Activated T-helper 2 cell treated with anti-CD3 and anti-CD28 coated beads, Interferon-gamma antibody, Interleukin-2, Interleukin-4, amounts not matched to agents 10 μg/mL and 5 μg/mL and 100 μg/mL, durations not matched to agents 14 hours and 24 hours and 36 hours (primary cell): Measurements from ENCODE around the gene PSMB7. TPM values are rescaled to one million over a fixed set of nuclear protein-coding genes. Genes with fewer than 3 reads are reported as not detected.

Source experiments
- DNase-seq: peaks from one replicate; pipeline ENCODE4 v3.0.0; 2021; ENCODE audit warnings: low spot score
- H3K27ac Mint-ChIP-seq: one replicate; pipeline ENCODE4 v1.8.0; 2021; ENCODE audit warnings: mixed read lengths
- H3K27me3 Mint-ChIP-seq: one replicate; pipeline ENCODE4 v1.8.0; 2021; ENCODE audit warnings: low read depth, mixed read lengths
- H3K36me3 Mint-ChIP-seq: one replicate; pipeline ENCODE4 v1.8.0; 2021; ENCODE audit warnings: low read depth, mixed read lengths
- H3K4me1 Mint-ChIP-seq: one replicate; pipeline ENCODE4 v1.8.0; 2021; ENCODE audit warnings: low read depth, mixed read lengths
- H3K4me3 Mint-ChIP-seq: one replicate; pipeline ENCODE4 v1.8.0; 2021; ENCODE audit warnings: low read depth, mild to moderate bottlenecking, moderate library complexity, mixed read lengths
- H3K9me3 Mint-ChIP-seq: one replicate; pipeline ENCODE4 v1.8.0; 2021; ENCODE audit warnings: mixed read lengths
- intact Hi-C: fragments of 100-400 bp; cut with micrococcal nuclease; formaldehyde crosslinking; loops from one replicate; pipeline ENCODE4 v1.15.1; 2023
- total RNA-seq: library from RNA; stranded (reverse); gene quantifications from 2 replicates; pipeline ENCODE4 v1.2.3, GENCODE V29; 2022

PSMB7 gene
- total RNA-seq, 1 donor from 2014 or later, result 211 TPM

- Mint-ChIP-seq H3K4me1 (peaks cover 8% of the 10 kb centered on the region), H3K4me3 (no peak overlapping the region), H3K27me3 (no peaks in the 10 kb centered on the region), H3K27ac (no peak overlapping the region), H3K9me3 (no peaks in the 10 kb centered on the region), H3K36me3 (peaks cover 28% of the 10 kb centered on the region)
- DNase-seq, result no peak
- intact Hi-C loops, result no loop called here
Observed at GRCh38 chr9:124307379-124308030, 107.7 kb downstream of the PSMB7 start.

- DNase-seq, result no peak
- Mint-ChIP-seq H3K4me1 (peaks cover 8% of the 10 kb centered on the region), H3K27ac (no peak overlapping the region), H3K4me3 (no peak overlapping the region), H3K9me3 (no peaks in the 10 kb centered on the region), H3K27me3 (no peaks in the 10 kb centered on the region), H3K36me3 (peaks cover 29% of the 10 kb centered on the region)
- intact Hi-C loops, result no loop called here
Observed at GRCh38 chr9:124306098-124306735, 109.0 kb downstream of the PSMB7 start.

GRCh38 chr9:124304285-124304684, 111.0 kb downstream of the PSMB7 start:
- intact Hi-C loops, result no loop called here
- H3K27ac Mint-ChIP-seq, result no peak overlapping the region

GRCh38 chr9:124303762-124304161, 111.5 kb downstream of the PSMB7 start:
- H3K27me3 Mint-ChIP-seq, result no peaks in the 10 kb centered on the region
- H3K9me3 Mint-ChIP-seq, result no peaks in the 10 kb centered on the region
- intact Hi-C loops, result no loop called here
- H3K4me3 Mint-ChIP-seq, result no peak overlapping the region
- peaks cover 26% of the 10 kb centered on the region for H3K36me3 Mint-ChIP-seq
- H3K4me1 Mint-ChIP-seq, result peaks cover 19% of the 10 kb centered on the region
- no peak overlapping the region for H3K27ac Mint-ChIP-seq
- no peak for DNase-seq

More at GRCh38 chr9:124304285-124304684, 111.0 kb downstream of the PSMB7 start:
- peaks cover 26% of the 10 kb centered on the region for H3K36me3 Mint-ChIP-seq
- DNase-seq, result no peak
- H3K27me3 Mint-ChIP-seq, result no peaks in the 10 kb centered on the region
- no peaks in the 10 kb centered on the region for H3K9me3 Mint-ChIP-seq
- no peak overlapping the region for H3K4me3 Mint-ChIP-seq
- peaks cover 15% of the 10 kb centered on the region for H3K4me1 Mint-ChIP-seq

Other genes starting within 250 kb of the PSMB7 start
- 44.6 and 47.7 TPM in 2 replicates for gene NEK6, start 157.5 kb downstream of the PSMB7 start, total RNA-seq
- not detected in 2 replicates for gene ADGRD2, start 35.0 kb upstream of the PSMB7 start, total RNA-seq
- gene NR5A1, start 92.0 kb upstream of the PSMB7 start, total RNA-seq, result not detected in 2 replicates